Stimulated activated CD4-positive, alpha-beta T cell treated with anti-CD3 and anti-CD28 coated beads, Interleukin-15, amount 100 ng/mL, for 48 hours (primary cell): Measurements from ENCODE around the gene TMEM117.

ENCODE experiments used
- DNase-seq, 2 donors: peaks; one replicate each; pipeline ENCODE4 v3.0.0-alpha.2; 2020; ENCODE audit warnings: low read depth in 2 of 2

Gene TMEM117

DNA sequence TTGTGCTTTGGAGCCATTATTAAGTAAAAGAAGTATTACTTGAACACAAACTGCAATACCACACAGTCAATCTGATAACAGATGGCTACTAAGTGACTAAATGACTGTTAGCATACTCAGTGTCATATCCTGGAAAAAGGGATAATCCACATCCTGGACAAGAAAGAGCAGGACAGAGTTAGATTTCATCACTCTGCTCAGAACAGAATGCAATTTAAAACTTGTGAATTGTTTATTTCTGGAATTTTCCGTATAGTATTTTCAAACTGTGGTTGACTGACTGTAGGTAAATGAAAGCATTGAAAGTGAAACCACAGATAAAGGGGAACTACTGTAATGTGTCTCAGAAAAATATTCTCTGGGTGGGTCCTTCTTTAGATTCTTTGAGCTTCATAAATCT lies 458.8 kb downstream of the TMEM117 start:
- DNase-seq: no peak

DNA sequence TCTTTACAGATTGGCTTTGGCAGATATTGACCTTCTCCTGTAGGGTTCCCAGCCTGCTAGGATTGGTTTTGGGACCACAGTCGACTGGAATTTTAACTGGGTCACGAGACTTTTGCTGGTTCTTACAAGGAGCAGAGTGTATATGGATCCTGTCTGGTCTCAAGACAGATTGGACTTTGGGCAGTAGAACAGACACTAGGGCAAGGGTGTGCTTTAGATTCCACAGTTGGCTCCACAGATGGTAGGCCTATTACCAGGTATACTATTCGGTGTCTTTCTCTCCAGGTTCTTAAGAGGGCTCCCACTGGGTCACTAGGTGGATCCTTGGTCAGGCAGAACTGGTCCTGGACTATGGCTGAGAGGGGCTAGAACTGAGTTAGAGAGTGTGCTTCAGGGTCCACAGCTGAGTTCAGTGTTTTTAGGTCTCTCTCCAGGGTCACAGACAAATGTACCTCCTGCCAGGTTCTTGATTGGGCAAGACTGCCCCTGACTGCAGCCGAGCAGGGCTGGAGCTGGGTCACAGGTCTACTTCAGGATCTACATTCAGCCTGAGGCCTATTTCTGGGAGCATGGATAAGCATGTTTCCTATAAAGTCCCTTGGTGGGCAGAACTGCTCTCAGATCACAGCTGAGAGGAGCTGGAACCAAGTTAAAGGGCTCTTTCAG lies 460.2 kb downstream of the TMEM117 start:
- DNase-seq: no peak

DNA sequence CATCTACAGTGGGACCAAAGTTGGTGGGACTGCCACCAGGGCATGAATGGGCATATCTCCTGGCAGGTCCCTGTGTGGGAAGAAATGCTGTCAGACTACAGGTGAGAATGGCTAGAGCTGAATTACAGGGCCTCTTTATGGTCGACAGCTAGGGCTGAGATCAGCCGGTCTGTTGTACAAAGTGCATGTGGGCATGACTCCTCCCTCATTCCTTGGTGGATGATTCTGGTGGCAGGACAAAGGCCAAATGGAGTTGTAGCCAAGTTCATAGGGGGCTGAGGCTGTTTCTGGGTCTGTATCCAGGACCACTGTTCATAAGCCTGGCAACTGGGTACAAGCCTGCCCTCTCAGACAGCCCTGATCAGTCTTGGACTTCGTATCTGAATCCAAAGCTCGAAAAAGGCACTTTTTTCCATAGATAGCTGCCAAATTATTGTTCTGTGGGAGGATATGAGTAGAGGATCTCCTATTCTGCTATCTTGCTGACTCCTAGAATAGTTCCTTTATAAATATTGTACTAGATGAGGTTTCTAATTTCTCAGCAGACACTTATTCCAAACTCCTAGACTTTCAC lies 460.8 kb downstream of the TMEM117 start:
- DNase-seq: no peak

DNA sequence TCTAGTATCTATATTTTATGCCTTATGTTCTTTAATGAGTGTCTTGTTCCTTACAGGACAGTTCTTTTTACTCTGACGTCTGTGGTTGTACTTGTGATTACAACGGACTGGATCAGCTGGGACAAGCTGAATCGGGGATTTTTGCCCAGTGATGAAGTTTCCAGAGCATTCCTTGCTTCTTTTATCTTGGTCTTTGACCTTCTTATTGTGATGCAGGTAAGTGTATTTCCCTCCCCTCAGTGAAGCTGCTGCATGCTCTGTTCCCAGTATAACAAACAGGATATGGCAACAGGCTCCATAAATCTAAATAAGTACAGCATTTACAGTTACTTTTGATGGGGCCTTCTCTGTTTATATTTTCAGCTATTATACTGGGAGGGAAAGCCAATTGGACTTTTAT lies 463.6 kb downstream of the TMEM117 start:
- no peak for DNase-seq

DNA sequence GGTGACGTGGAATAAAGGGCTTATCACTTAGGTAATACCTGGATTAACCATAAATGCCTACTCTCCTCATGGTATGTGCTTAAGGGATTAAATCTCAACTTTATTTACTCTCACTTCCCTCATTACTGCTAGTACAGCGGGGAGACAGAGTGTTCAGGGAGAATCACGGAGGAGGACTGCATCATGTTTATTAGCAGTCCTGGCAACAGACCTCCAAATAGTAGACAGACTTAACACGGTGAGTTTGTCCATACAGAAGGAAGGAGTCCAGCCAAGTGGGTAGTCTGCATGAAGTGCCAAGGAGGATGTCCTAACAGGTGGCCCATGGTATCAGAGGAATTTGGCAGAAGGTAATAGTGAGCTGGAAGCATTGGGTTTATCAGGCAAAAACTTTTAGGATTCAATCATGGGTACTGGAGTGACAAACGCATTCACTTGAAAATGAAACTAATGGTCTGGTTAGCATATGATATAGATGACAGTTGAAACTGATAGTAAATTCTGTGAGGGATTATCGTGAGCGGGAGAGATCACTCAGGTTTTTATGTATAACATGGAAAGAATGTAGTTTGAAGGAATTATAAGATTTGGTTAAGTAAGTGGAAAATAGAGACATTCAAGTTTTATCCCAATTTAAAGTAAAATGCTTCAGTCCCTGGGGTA lies 471.8 kb downstream of the TMEM117 start:
- DNase-seq: no peak

DNA sequence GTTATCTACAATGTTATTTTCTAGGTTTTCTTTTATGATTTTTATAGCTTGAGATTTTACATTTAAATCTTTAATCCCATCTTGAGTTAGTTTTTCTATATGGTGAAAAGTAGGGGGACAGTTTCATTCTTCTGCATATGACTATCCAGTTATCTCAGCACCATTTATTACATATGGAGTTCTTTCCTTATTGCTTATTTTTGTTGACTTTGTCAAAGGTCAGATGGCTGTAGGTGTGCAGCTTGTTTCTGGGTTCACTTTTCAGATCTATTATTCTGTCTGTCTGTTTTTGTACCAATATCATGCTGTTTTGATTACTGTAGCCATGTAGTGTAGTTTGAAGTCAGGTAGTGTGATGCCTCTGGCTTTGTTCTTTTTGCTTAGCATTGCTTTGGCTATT lies 477.3 kb downstream of the TMEM117 start:
- no peak for DNase-seq

DNA sequence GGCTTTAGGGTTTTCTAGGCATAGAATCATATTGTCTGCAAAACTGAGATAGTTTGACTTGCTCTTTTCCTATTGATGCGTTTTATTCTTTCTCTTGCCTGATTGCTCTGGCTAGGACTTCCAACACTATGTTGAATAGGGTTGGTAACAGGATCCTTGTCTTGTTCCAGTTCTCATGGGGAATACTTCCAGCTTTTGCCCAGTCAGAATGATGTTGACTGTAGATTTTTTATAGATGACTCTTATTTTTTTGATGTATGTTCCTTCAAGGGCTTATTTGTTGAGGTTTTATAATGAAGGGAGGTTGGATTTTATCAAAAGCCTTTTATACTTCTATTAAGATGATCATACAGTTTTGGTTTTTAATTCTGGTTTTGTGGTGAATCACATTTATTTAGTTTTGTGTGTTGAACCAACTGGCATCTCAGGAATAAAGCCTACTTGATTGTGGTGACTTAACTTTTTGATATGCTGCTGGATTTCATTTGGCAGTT lies 478.2 kb downstream of the TMEM117 start:
- no peak for DNase-seq

DNA sequence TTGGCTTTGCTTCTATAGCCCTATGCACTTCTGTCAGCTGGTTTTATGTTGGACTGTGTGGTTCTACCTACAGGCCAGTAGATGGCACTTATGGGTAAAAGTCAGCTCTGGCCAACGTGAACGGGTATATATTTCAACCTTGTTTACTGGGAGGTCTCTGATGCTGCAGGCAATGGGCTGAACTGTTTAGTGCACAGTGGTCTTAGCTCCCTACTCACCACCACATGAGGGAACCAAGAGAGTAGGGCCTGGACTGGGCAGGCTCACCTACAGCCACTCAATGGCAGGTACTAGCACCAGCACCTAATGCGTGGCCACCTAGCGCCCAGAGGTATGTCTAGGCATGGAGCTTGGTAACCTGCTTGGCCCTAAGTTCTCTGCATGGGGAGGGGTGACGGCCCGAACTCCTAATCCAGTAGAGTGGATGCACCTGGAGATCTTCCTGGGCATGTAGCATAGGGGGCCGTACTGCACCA lies 481.8 kb downstream of the TMEM117 start:
- DNase-seq: no peak

DNA sequence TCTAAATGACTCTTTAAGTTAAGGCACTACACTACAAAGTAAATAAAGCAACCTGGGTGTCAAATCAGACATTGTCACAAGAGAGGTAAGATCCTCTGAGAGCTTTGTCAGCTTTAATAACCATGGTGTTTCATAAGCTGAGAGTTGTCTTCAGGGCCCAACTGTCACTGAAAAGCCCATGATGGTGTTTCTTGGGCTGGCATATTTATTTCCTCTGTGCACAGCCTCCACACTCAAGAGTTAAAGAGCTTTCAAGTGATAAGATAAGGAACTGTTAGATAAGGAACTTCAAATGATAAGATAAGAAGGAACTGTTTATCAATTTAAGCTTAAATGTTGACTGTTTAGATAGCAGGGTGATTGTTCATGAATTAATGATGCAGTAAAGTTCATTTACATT lies 495.4 kb downstream of the TMEM117 start:
- DNase-seq: no peak

DNA sequence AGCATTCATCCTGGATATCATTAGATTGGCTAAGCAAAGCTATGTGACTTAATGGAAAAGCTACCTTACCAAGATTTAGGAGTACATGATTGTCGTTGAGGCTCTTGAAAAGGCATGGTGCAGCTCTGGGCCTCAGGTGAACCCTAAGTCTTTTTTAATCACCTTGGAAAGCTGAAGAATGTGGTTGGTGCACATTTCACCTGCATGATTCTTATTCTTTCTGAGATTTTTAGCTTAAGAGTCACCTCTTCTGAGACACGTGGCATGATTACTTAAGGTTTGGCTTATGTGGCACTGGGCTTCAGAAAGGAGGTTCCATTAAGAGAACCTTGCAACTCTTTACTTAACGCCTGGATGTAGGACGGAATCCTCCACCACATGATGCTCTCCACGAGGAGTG lies 498.5 kb downstream of the TMEM117 start:
- no peak for DNase-seq

DNA sequence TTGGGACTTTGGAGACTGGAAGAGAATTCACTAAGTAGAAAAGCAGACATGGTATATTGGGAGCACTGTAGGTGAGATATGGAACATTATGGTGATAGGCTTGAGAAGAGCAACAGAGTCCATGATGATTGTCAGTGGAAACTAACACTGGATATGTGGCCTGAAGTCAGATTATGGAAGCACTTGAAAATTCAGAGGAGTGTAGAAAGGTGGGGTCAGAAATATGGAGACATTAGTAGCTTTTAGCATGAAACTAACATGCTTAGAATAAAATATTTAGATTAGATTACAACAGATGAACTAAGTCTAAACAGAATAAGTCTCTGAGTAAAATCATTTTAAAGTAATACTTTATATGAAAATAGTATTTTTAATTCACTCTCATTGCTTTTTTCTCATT lies 499.1 kb downstream of the TMEM117 start:
- DNase-seq: no peak

DNA sequence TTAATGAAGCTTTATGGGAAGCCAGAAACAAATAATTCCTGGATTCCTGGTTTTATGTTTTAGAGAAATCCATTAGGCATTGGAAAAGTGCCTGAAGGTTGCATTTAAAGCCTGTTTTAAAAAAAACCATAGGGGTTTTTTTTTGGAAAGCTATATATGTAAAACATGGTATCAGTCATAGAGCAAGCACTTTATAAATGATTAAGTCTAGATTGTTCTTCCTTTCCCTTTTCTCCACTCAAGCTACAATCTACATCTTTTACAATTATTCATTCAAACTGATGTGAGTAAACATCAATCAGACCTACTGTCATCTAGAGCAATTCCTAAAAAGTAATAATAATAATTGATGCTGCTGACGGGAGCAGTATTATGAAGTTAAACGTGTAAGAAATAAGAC lies 500.7 kb downstream of the TMEM117 start:
- no peak for DNase-seq

DNA sequence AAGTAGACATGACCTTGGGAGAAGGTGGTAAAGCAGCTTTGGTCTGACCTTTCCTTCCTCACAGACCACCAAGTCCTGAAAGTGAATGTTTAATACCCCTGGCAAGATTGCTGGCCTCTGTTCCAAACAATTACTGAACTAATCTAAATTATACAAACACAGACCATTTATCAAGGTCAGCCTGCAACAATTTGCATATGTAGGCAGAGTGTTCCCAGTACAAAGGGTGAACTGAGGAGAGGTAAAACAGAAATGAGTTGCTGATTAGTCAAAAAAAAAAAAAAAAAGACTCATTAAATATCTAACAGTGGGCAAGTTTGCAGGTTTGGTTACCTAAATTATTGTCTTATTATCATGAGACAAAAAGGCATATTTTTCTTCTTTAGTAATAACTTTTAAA lies 506.5 kb downstream of the TMEM117 start:
- DNase-seq: no peak

DNA sequence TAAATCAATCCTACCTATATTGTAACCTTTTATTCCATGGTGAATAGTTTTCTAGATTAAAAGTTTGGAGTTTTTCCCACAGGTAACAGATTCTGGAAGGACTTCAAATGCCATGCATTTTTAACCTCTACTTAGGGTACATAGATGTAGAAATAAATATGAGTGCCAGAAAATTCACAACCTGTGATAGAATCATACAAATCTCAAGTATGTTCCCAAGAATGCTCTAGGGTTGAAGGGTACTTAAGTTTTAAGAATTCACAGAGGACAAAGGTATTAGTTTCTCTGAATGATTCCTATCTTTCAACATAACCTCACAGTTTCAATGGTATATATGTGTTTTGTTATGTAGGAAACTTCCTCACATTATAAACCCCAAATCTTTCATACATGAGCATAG lies 511.3 kb downstream of the TMEM117 start:
- DNase-seq: no peak

DNA sequence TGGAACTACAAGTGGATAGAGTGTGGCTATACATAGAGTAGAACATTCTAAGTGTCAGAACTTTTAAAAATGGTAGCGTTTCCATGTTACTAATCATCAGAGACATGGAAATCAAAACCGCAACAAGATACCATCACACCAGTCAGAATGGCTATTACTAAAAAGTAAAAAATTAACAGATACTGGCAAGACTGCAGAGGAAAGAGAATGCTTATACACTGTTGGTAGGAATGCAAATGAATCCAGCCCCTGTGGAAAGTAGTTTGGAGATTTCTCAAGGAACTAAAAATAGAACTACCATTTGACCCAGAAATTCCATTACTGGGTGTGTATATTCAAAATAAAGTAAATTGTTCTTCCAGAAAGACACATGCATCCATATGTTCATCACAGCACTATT lies 521.6 kb downstream of the TMEM117 start:
- DNase-seq: no peak

DNA sequence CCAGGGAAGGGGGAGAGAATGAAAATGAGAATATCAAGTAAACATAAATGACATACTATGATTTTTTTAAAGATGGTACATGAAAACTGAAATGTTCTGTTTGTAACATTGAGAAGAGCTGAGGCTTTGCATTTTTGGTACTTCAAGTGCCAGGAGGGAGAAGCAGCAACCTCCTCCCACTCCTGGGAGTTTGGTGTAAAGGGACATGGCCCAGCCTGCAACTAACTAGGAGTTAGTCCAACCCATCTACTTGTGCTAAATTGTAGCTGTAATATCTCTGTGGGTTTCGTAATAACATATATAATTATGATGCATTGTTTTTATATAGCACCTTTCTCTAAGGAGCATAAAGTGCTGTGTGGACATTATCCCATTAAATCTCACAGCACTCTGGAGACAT lies 522.8 kb downstream of the TMEM117 start:
- DNase-seq: no peak

DNA sequence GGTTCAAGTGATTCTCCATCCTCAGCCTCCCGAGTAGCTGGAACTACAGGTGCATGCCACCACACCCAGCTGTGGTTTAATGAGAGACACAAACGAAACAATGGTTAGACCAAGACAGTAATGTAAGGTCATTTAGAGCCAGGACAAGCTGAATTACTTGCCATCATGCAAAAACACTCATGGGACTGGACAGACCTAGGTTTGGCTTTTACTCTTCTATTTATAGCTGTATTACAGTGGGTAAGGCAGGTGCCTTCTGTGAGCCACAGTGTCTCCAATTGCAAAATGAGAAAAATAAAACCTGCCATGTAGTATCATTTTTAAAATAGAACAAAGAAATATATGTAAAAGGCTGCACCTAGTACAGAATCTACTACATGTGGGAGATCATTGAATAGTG lies 527.1 kb downstream of the TMEM117 start:
- DNase-seq: no peak

DNA sequence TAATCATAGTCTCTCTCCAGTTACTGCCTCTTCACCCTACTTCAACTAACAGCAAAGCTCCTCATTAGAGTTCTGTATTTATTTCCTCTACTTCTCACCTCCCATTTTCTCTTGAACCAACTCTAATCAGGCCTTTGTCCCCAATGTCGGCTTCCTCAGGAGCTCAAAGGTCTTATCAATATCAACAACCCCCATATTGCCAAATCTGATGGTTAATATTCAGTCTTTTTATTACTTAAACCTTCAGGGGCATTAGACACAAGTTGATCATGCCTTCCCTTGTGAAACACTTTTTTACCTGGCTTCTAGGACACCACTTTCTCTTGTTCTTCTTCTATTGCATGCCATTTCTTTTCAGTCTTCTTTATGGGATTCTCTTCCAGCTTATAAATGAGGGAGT lies 531.3 kb downstream of the TMEM117 start:
- no peak for DNase-seq

DNA sequence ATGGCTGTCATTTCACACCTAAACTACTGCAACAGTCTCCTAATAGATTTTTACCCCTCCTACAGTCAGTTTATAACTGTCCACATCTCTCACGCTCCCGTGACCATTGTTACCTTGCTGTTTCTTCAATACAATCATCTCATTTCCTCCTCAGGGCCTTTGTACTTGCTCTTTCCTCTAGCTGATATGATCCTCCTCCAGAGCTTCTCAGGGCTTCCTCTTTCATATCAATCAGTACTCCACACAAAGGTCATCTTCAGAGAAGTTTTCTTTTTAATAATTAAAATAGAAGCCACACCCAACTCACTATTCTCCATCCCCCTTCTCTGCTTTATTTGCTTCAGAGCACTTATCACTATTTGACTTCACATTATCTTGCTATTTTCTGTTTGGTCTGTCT lies 532.0 kb downstream of the TMEM117 start:
- DNase-seq: no peak

DNA sequence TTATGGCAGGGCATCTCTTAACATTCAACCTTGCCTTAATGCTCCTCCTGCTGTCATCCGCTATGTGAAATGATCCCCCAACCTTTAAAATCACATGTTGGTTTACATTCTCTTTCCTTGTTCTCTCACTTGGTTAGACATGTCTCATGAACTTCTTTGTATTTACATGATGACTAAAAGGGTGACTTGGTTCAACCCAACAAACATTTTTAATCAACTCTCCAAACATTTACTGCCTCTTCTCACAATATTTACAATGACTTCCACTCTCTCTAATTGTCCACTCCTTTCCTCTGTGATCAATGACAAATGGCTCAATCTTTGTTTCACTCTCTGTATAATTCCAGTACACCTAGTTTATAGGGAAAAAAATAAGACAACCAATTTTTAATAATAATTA lies 534.1 kb downstream of the TMEM117 start:
- DNase-seq: no peak

DNA sequence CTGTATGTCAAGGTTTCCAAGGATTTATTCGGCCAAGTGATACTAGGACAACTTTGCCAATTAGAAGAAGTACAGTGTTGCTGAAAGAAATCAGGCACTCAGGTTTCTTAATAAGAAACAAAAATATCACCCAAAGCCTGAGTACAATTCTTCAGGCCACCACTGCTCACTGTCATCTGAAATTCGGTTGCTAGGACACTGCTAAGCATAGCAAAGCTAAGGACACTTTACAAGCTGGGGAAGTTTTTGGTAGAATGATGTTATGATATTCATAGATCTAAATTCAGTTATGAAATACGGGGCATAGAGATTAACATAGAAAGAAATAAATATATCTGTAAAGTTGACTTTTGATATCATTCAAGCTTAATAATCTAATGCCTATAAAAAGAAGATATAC lies 535.1 kb downstream of the TMEM117 start:
- no peak for DNase-seq

DNA sequence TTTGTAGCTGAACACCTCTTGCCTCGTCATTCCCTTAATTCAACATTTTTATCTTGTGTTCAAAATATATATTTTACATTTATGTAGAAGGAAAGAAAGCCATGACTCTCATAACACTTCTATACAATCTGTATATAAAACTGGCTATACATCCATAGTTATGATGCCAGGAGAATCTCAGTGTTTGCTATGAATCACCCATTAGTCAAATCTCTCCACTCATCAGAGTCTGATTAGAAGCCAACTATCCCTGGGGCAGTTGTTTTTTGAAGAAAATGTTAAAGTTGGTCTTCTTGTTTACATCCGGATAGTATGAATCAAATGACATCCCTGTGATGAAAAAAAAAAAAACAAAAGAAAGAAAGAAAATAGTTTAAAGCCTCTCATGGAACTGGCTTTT lies 536.4 kb downstream of the TMEM117 start:
- no peak for DNase-seq

DNA sequence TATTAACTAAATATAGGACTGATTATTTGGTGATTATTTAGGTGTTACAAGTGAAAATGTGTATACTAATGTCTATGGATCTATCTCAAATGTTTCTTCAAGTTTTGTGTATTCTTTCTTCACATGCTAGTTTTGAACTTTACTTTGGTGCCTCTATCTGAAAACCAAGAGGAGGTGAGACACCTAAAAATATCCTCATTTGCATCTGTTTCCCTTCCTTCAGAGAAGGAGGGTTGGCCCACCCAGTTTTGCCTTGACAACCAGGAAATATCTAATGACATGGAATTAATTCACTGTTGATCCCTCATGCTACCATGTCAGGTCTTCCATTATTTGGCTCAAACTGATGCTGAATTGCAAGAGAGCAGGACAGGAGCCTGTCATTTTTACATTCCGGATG lies 539.8 kb downstream of the TMEM117 start:
- no peak for DNase-seq
